Pancreas (tissue), 10 donors: Measurements from ENCODE around the gene KDM7A. TPM values are rescaled to one million over a fixed set of nuclear protein-coding genes. Genes with fewer than 3 reads are reported as not detected.

Source experiments
- ATAC-seq, 4 donors: fragments of 200-7000 bp; cut with Tn5 transposase; one replicate each; pipeline versions ENCODE4 v1.8.0 to v1.9.1; 2020; ENCODE audit warnings: mild to moderate bottlenecking in 4 of 4, moderate library complexity in 4 of 4
- DNase-seq, 6 donors: peaks; one replicate each; pipeline ENCODE4 v3.0.0-alpha.2; 2020
- FAIRE-seq: peaks from 2 replicates; lab custom pipeline; 2012; peaks lifted over from hg19 to GRCh38; lab: Jason Lieb, UNC
- H3K27ac ChIP-seq, 4 donors: fragments of 200-600 bp; sonication (generic); 1 replicate in 3 of 4; 2 replicates in 1 of 4; pipeline versions ENCODE4 v1.5.0 to v1.8.0; 2020
- H3K27me3 ChIP-seq, 4 donors: fragments of 200-600 bp; one replicate each; pipeline ENCODE4 v1.8.0; 2021
- H3K36me3 ChIP-seq, 3 donors: fragments of 200-600 bp; sonication (generic) in 1 of 3; one replicate each; pipeline versions ENCODE4 v1.5.0 to v1.8.0; 2020 to 2021
- H3K4me1 ChIP-seq, 3 donors: fragments of 200-600 bp; one replicate each; pipeline ENCODE4 v1.8.0; 2021
- H3K4me3 ChIP-seq, 4 donors: fragments of 200-600 bp; sonication (generic) in 2 of 4; one replicate each; pipeline versions ENCODE4 v1.5.0 to v1.8.0; 2020 to 2021
- H3K9me3 ChIP-seq, 4 donors: fragments of 200-600 bp; one replicate each; pipeline ENCODE4 v1.8.0; 2021
- CTCF ChIP-seq, 4 donors: fragments of 200-600 bp; sonication (generic) in 3 of 4; IDR thresholded peaks; one replicate each; pipeline versions ENCODE4 v1.5.0 to v1.8.0; 2021; ENCODE audit warnings: antibody characterized with exemption in 4 of 4
- WGBS, 2 donors: extraction: QIAGEN DNeasy Blood & Tissue Kit; methylation state at CpG; one replicate each; pipeline ENCODE4 v1.1.7; 2013; 5-methylcytosine and 5-hydroxymethylcytosine counted together
- intact Hi-C, 3 donors: fragments of 100-400 bp; cut with DNase I; formaldehyde crosslinking; loops; one replicate each; pipeline versions ENCODE4 v1.11.1 to v1.14.2; 2022
- polyA plus RNA-seq, 2 donors: library from polyadenylated mRNA; stranded (reverse); fragments of 200-250 nt; gene quantifications; one replicate each; pipeline ENCODE4 v1.2.3, GENCODE V29; 2013
- total RNA-seq, 6 donors: library from RNA; stranded (reverse); fragmentation: NEBNext Ultra II Directional in 4 of 6; extraction: Animal tissue kit (Norgen Biotek cat#: 25700) in 4 of 6; gene quantifications; one replicate each; pipeline versions ENCODE4 v1.2.1 to v1.2.4, GENCODE V29; 2021 to 2023
- donor health status: healthy with polysubstance abuse.
- donor health status: DM: no; HTN: no; CAD: no; lungs with moderate emphysema.
- donor health status: DM: no; HTN: no; CAD: no.
- donor health status: control.
- donor health status: control.
- donor health status: Bipolar disorder and iron deficiency.
- donor health status: DM: yes; HTN: yes; CAD: no.
- donor health status: DM: no; HTN: no; CAD: no.
- donor health status: DM: no; HTN: no; CAD: no.
- donor health status: DM: yes; HTN: yes; CAD: no.

The KDM7A gene
- total and polyA plus RNA-seq, 8 donors: 3.3 to 8.5 (median 6.2) TPM

GRCh38 chr7:140082770-140083169, 94.0 kb downstream of the KDM7A start:
- no peaks in the 10 kb centered on the region for H3K27me3 ChIP-seq
- ATAC-seq (no peak), DNase-seq (no peak), FAIRE-seq (no peak)
- no peak for TF ChIP-seq CTCF (IDR thresholded peaks at IDR 0.05)
- no peaks in the 10 kb centered on the region for H3K9me3 ChIP-seq
- intact Hi-C loops: no loop called here
- no peak overlapping the region for H3K27ac ChIP-seq
- no peak overlapping the region for H3K4me3 ChIP-seq
- 91 to 92% methylated on average over 7 of the region's 7 CpGs for WGBS, 2 donors
- no peaks in the 10 kb centered on the region for H3K36me3 ChIP-seq
- H3K4me1 ChIP-seq: peaks cover 8 to 14% (median 11%) of the 10 kb centered on the region in 3 donors

DNA sequence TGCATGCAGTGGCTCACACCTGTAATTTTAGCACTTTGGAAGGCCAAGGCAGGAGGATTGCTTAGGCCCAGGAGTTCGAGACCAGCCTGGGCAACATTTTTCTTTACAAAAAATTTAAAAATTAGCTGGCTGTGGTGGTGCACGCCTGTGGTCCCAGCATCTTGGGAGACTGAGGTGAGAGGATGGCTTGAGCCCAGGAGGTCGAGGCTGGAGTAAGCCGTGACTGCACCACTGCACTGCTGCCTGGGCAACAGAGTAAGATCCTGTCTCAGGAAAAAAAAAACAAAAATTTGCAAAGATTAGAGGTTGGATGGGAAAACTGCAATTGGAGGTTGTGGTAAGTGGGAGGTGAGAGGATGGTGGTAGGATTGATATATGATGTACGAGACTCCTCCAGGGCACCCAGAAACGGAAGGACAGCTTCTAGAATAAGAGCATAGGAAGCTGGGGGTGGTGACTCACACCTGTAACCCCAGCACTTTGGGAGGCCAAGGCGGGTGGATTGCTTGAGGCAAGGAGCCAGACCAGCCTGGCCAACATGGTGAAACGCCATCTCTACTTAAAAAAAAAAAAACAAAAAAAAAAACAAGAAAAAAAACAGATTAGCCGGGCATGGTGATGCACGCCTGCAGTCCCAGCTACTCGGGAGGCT, 94.9 kb downstream of the KDM7A start:
- Histone ChIP-seq H3K27me3 (no peaks in the 10 kb centered on the region), H3K9me3 (no peaks in the 10 kb centered on the region), H3K4me3 (no peak overlapping the region), H3K4me1 (peaks cover 8 to 14% (median 11%) of the 10 kb centered on the region in 3 donors), H3K36me3 (no peaks in the 10 kb centered on the region), H3K27ac (no peak overlapping the region)
- ATAC-seq (no peak), DNase-seq (no peak), FAIRE-seq (no peak)
- no peak for TF ChIP-seq CTCF (IDR thresholded peaks at IDR 0.05)
- 94 to 95% methylated on average over 11 of the region's 11 CpGs for WGBS, 2 donors
- intact Hi-C loops: no loop called here

DNA sequence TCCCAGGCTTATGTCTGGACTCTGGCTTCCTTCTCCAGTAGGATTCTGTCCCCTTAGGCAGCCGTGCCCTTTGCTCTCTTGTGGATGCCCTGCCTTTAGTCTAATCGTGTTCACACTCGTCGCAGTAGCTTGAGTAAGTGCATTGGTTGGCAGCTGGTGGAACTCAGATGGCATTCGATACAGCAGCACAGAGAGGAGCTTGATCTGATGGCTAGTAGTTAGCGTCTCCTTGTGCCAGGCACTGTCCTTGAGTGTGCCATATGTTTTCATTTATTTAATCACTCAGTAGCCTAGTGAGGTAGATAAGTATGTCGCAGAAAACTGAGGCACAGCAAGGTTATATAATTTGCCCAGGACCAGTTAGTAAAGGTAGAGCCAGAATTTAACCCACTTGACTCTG, 95.9 kb downstream of the KDM7A start:
- intact Hi-C loops: no loop called here
- DNase-seq (no peak), FAIRE-seq (no peak), ATAC-seq (peak; percentile 44 to 72 (median 54))
- 23 to 26% methylated on average over 7 of the region's 7 CpGs for WGBS, 2 donors
- Histone ChIP-seq H3K4me3 (no peak overlapping the region), H3K27me3 (no peaks in the 10 kb centered on the region), H3K27ac (no peak overlapping the region), H3K36me3 (no peaks in the 10 kb centered on the region), H3K4me1 (peaks cover 8 to 14% (median 11%) of the 10 kb centered on the region in 3 donors), H3K9me3 (no peaks in the 10 kb centered on the region)
- no peak for TF ChIP-seq CTCF (IDR thresholded peaks at IDR 0.05)

- no peak for FAIRE-seq
- Histone ChIP-seq H3K9me3 (no peaks in the 10 kb centered on the region), H3K36me3 (no peaks in the 10 kb centered on the region), H3K27ac (peak overlapping the region in 1 of 4 donors; percentile 34), H3K27me3 (no peaks in the 10 kb centered on the region), H3K4me1 (peaks cover 8 to 14% (median 11%) of the 10 kb centered on the region in 3 donors), H3K4me3 (no peak overlapping the region)
- intact Hi-C loops: no loop called here
- peak; percentile 60 to 71 (median 66) for ATAC-seq
- WGBS, 2 donors: 30 to 37% methylated on average over 6 of the region's 6 CpGs
- no peak for TF ChIP-seq CTCF (IDR thresholded peaks at IDR 0.05)
- DNase-seq: peak in 3 of 6 donors; percentile 48 to 56 (median 50)
These were observed 97.7 kb downstream of the KDM7A start for GRCh38 chr7:140079121-140079536.

DNA sequence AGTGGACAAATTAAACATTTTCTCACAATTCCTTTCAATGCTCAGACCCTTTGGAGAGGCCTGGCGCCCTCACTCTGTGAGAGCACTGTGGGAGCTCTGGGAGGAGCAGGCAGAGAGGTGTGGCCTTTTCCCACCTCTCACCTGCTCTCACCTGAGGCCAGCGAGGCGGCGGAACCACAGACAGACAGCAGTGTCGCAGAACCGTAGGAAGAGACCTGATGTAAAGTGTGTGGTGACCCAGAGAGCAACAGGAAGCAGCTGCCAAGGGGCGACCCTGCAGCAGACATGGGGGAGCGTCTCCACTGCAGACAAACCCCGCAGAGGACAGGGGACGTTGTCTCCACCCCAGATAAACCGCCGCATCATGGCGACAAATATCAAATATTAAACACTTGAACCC, 98.4 kb downstream of the KDM7A start:
- no peak for ATAC-seq
- FAIRE-seq: no peak
- no peak for DNase-seq
- Histone ChIP-seq H3K4me1 (peaks cover 8 to 14% (median 11%) of the 10 kb centered on the region in 3 donors), H3K9me3 (no peaks in the 10 kb centered on the region), H3K27ac (no peak overlapping the region), H3K36me3 (no peaks in the 10 kb centered on the region), H3K4me3 (no peak overlapping the region), H3K27me3 (no peaks in the 10 kb centered on the region)
- no peak for TF ChIP-seq CTCF (IDR thresholded peaks at IDR 0.05)
- 90 to 91% methylated on average over 13 of the region's 13 CpGs for WGBS, 2 donors
- intact Hi-C loops: no loop called here
